HG03039 (cell line): ENCODE results near the gene GOLGA8J.
"Not testable (repeated sequence)": the region's sequence is repeated elsewhere in the genome, so short reads cannot be mapped to it uniquely, and the experiment has no call there.

Experiments used
- ATAC-seq: cut with Tn5 transposase; IDR thresholded peaks from one replicate; pipeline ENCODE4 v1.9.1; 2021; ENCODE audit warnings: mild to moderate bottlenecking, moderate library complexity; ENCODE audit not compliant: unreplicated experiment

GOLGA8J gene

DNA sequence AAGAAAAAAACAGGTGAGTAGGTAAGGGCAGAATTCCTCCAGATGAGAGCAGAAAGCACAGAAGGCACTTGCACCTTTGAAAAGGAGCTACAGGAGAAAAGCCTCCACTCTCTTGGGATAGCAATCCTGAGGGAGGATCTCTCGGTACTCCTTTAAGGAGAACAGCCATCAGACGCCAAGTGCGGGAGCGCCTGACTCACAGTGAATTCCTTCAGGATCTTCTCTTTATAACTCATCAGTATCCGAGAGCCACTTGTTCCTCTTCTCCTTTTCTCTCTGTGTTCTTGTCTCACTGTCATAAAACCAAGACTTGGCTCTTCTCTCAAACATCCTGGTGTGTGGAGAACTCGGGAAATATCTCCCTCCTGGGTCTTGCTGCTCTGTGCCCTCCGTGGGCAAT, 10.1 kb upstream of the GOLGA8J start:
- no peak for ATAC-seq

DNA sequence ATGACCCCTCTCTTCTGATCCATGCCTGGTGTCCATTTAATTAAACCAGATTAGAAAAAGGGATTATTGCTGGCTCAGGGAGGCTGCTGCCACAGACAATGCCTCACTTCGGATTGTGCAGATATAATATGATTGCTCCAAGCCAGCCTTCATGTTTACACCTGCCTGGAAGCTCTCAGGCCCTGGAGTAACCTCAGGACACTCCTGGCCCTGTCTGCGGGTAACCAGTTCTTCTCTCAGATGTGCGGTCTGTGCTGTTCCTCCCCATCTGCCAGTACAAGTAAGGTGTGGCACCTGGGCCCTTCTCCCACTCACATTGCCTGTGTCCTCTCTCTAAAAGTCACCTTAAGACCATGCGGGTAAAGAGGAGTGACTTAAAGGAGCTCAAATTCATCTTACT, 8.8 kb upstream of the GOLGA8J start:
- no peak for ATAC-seq

DNA sequence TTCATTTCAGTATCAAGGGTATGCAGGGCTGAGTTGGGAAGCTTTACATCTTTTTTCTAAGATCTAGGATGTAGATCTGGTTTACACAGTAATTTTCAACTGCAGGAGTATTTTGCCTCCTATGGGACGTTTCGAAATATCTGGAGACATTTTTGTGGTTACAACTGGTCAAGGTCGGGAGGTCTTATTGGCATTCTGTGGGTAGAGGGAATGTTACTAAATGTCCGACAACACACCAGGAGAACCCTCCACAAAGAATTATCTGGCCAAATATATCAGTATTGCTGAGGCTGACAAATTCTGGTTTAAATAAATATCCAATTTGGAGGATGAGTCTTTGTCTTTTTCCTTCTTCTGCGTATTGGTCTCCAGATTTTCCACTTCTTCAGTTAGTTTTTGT, 1.9 kb upstream of the GOLGA8J start:
- not testable (repeated sequence) for ATAC-seq

DNA sequence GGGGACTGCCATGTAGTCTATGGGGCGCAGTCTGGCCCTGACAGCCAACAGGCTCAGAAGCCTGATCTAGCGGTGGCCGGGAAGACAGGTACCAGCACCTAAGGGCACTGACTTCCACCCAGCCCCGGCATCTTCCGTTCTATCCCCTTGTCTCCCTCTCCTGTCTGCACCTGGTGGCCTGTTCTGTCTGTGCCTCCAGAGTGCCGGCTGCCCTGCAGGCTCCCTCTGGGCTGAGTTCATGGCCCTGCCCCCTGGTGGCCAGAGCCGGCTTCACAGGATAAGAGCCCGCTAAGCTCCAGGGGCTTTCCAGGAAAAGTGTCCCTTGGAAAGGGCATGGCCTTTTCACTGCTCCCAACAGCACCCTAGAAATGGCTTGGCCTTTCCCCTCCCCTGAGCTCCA, 15.1 kb downstream of the GOLGA8J start:
- not testable (repeated sequence) for ATAC-seq

DNA sequence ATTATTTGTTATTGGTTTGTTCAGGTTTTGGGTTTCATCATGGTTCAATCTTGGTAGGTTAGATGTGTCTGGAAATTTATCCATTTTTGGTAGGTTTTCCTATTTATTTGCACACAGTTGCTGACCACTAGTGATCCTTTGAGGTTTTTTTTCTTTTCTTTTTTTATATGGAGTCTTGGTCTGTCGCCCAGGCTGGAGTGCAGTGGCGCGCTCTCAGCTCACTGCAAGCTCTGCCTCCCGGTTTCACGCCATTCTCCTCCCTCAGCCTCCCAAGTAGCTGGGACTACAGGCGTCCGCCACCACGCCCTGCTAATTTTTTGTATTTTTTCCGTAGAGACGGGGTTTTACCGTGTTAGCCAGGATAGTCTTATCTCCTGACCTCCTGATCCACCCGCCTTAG, 20.1 kb downstream of the GOLGA8J start:
- ATAC-seq: not testable (repeated sequence)

DNA sequence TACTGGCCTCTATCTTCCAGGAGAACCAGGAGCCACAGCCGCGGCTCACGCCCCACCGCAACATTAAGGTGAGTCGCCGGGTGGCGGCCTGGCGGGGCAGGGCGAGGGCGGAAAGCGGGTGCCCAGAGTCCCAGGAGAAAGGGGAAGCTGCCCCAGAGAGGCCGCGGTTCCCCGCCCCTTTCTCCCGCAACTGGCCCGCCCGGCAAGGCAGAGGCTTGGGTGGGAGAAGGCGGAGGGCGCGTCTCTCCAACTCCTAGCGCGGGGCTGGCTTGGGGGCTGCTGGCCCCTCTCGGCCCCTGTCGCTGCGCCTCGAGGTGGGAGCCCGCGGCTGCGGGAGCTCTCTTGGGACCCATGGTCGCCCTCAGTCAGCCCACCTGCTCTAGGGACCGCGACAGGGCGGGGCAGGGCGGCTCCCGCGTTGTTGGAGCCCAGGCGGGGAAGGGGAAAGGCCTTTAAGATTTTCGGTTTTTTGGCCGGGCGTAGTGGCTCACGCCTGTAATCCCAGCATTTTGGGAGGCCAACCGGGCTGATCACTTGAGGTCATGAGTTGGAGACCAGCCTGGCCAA, 21.3 kb downstream of the GOLGA8J start:
- not testable (repeated sequence) for ATAC-seq

DNA sequence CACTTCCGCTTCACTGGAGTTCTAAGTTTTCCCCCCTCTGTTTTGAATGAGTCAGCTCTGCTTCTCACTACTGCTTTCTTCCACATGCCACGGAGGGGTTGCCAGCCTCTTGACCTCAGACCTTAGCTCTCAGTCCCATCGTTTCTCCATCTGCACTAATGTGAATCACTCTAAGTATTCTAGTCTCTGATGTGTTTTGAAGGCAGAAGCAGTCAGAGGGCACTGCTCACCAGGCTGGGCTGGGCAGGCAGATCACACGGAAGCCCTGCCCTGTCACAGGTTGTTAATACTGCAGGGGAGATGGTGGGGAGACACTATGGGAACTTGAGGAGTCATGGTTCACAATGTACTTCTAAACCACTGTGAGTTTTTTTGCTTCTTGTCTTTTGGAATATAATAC, 27.8 kb downstream of the GOLGA8J start:
- not testable (repeated sequence) for ATAC-seq

DNA sequence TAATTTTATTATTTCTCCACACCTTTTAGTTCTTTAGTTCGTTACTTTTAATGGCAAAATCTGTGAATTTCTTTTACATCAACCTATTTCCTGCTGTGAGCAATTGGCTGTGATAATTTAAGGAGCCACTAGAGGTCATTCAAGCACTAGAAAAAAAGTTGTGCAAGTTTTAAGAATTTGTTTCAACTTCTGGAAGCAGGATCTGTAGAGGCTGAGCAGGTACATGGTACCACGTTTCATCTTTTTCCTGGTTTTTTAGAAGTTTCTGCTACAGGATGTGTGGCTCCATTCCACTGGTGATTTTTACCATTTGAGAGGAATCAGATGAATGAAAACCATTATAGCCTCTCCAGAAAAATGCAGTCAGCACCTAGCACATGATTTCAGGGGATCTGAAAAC, 47.3 kb downstream of the GOLGA8J start:
- ATAC-seq: not testable (repeated sequence)

DNA sequence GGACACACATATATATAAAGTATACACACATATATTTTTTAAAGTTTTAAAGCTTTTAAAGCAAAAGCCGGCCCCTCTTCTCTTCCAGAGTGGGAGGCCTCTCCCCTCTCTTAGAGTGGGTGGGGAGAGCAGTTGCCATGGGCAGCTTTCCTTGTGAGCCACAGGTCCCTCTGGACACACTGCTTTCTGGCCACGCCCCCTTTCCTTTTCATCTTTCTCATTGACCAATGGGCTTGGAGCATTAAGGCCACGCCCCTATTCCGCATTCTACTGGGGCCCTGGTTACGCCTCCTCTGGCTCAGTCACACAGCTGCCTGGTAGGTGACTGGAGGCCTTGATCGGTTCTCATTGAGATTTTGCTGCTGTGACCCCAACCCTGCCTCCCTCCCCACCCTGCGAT, 52.0 kb downstream of the GOLGA8J start, which contains the start of gene GOLGA8T:
TSS of gene GOLGA8T (plus strand) at position 301 of the 400 bp plus-strand sequence. CDS start at position 399, 98 bp downstream.
- ATAC-seq: not testable (repeated sequence)
